K562 (cell line): ENCODE measurements around the gene RNF168. TPM values are rescaled to one million over a fixed set of nuclear protein-coding genes. Genes with fewer than 3 reads are reported as not detected.

ENCODE experiments used
- ATAC-seq: fragments of 200-7000 bp; cut with Tn5 transposase; 3 replicates; pipeline ENCODE4 v1.9.1; 2020; ENCODE audit warnings: moderate library complexity
- BruUV-seq: library from RNA; stranded (reverse); fragments of 400-500 nt; replicated peaks from 2 replicates; lab custom pipeline; 2021; lab: Mats Ljungman, UMichigan
- CTCF ChIA-PET: fragments of 300-600 bp; formaldehyde crosslinking; extraction: SDS; loops from one replicate; lab custom pipeline; 2021; ENCODE audit warnings: low intra/inter-chr PET ratio; lab: Yijun Ruan, JAX
- POLR2A ChIA-PET: fragments of 300-600, 350-650 bp; sonication (Branson Sonifier 250); formaldehyde crosslinking; extraction: SDS; loops from one replicate; lab custom pipeline; 2021; ENCODE audit warnings: antibody characterized with exemption, inconsistent platforms; lab: Yijun Ruan, JAX
- DNase-seq, 4 experiments: peaks; one replicate each; pipeline versions ENCODE4 v3.0.0 to v3.0.0-alpha.2; 2011 to 2018; ENCODE audit warnings: low spot score in 3 of 4, mixed read lengths in 3 of 4; ENCODE audit errors: extremely low read depth in 1 of 4
- FAIRE-seq: peaks from 2 replicates; lab custom pipeline; 2011; peaks lifted over from hg19 to GRCh38; lab: Jason Lieb, UNC
- H2AFZ ChIP-seq: 2 replicates; pipeline ENCODE4 v1.6.0; 2011; ENCODE audit warnings: low read depth, low read length, control low read depth, inconsistent platforms
- H3K27ac ChIP-seq: fragments of 200-600 bp; 3 replicates; pipeline ENCODE4 v1.8.0; 2011; ENCODE audit warnings: low read depth, mild to moderate bottlenecking, control low read depth, inconsistent platforms, low read length, moderate library complexity, mixed read lengths; ENCODE audit errors: extremely low read depth
- H3K27me3 ChIP-seq, 2 experiments: fragments of 300-600 bp in 1 of 2; 2 replicates in 1 of 2; 3 replicates in 1 of 2; pipeline versions ENCODE4 v1.6.0 to v1.8.0; 2011; ENCODE audit warnings: inconsistent platforms in 2 of 2, low read length in 2 of 2, mild to moderate bottlenecking in 1 of 2, mixed read lengths in 1 of 2, moderate library complexity in 1 of 2; ENCODE audit not compliant: control insufficient read depth in 2 of 2, insufficient read depth in 2 of 2
- H3K36me3 ChIP-seq: fragments of 300-600 bp; 3 replicates; pipeline ENCODE4 v1.8.0; 2011; ENCODE audit warnings: mild to moderate bottlenecking, low read length, inconsistent platforms; ENCODE audit not compliant: control insufficient read depth, insufficient read depth
- H3K4me1 ChIP-seq, 2 experiments: fragments of 200-600 bp in 1 of 2; replicated peaks in 1 of 2; 2 replicates in 1 of 2; 3 replicates in 1 of 2; pipeline versions ENCODE4 v1.5.1 to v1.8.0; 2011; ENCODE audit warnings: inconsistent platforms in 2 of 2, low read length in 2 of 2, mild to moderate bottlenecking in 1 of 2, mixed read lengths in 1 of 2, moderate library complexity in 1 of 2; ENCODE audit not compliant: control insufficient read depth in 2 of 2, insufficient read depth in 2 of 2
- H3K4me2 ChIP-seq: 2 replicates; pipeline ENCODE4 v1.6.1; 2011; ENCODE audit warnings: low read length, control low read depth, inconsistent platforms, mixed read lengths; ENCODE audit not compliant: insufficient read depth
- H3K4me3 ChIP-seq: fragments of 200-600 bp; sonication (generic), shearing (Covaris generic); 2 replicates; pipeline ENCODE4 v1.5.1; 2016; ENCODE audit warnings: control low read depth, inconsistent platforms
- H3K79me2 ChIP-seq: fragments of 200-600 bp; 3 replicates; pipeline ENCODE4 v1.8.0; 2011; ENCODE audit warnings: low read length, inconsistent platforms; ENCODE audit not compliant: control insufficient read depth, insufficient read depth
- H3K9ac ChIP-seq, 2 experiments: 2 replicates each; pipeline versions ENCODE4 v1.6.0 to v1.6.1; 2011; ENCODE audit warnings: low read depth in 2 of 2, low read length in 2 of 2, control low read depth in 1 of 2, inconsistent platforms in 1 of 2, mild to moderate bottlenecking in 1 of 2, mixed read lengths in 1 of 2; ENCODE audit not compliant: insufficient read depth in 1 of 2
- H3K9me1 ChIP-seq: one replicate; pipeline ENCODE4 v1.6.0; 2011; ENCODE audit warnings: inconsistent platforms, mild to moderate bottlenecking, low read length, moderate library complexity; ENCODE audit not compliant: control insufficient read depth, insufficient read depth
- H3K9me3 ChIP-seq: replicated peaks from 2 replicates; pipeline ENCODE4 v1.5.1; 2011; ENCODE audit warnings: low read depth, low read length, inconsistent platforms; ENCODE audit not compliant: control insufficient read depth, insufficient read depth
- H4K20me1 ChIP-seq: replicated peaks from 2 replicates; pipeline ENCODE4 v1.6.1; 2011; ENCODE audit warnings: low read length, inconsistent platforms, mixed read lengths; ENCODE audit not compliant: control insufficient read depth, insufficient read depth
- BRCA1 ChIP-seq, 2 experiments: fragments of 450-650 bp in 1 of 2; sonication (generic) in 1 of 2; formaldehyde crosslinking in 1 of 2; IDR thresholded peaks; 2 replicates each; pipeline versions ENCODE4 v1.5.0 to v1.6.1; 2017 to 2020; ENCODE audit warnings: mild to moderate bottlenecking in 1 of 2, missing genetic modification reagents in 1 of 2
- ELF2 ChIP-seq: fragments of 250-450 bp; sonication (Bioruptor Pico); IDR thresholded peaks from 2 replicates; pipeline ENCODE4 v1.5.0; 2021; ENCODE audit warnings: mild to moderate bottlenecking
- ERF ChIP-seq: fragments of 450-650 bp; formaldehyde crosslinking; IDR thresholded peaks from 2 replicates; pipeline ENCODE4 v1.4.0; 2020; ENCODE audit warnings: mild to moderate bottlenecking, mixed read lengths
- FOSL1 ChIP-seq: fragments of 200-800 bp; sonication (Bioruptor generic); conservative IDR thresholded peaks from 2 replicates; pipeline ENCODE4 v1.6.1; 2016; ENCODE audit warnings: missing genetic modification characterization, missing compliant biosample characterization
- FOXK1 ChIP-seq: sonication (generic); formaldehyde crosslinking; IDR thresholded peaks from 2 replicates; pipeline ENCODE4 v1.8.0; 2022; ENCODE audit warnings: missing genetic modification reagents, mild to moderate bottlenecking, borderline replicate concordance
- GATAD2A ChIP-seq: fragments of 450-650 bp; IDR thresholded peaks from 2 replicates; pipeline ENCODE4 v1.6.1; 2017
- HMGN3 ChIP-seq: IDR thresholded peaks from 2 replicates; pipeline ENCODE4 v1.6.1; 2011; ENCODE audit warnings: borderline replicate concordance, low read depth, mild to moderate bottlenecking, mixed read lengths, low read length; ENCODE audit not compliant: insufficient read length; ENCODE audit errors: extremely low read depth
- KLF13 ChIP-seq: fragments of 450-650 bp; IDR thresholded peaks from 2 replicates; pipeline ENCODE4 v1.6.1; 2016; ENCODE audit warnings: missing genetic modification characterization, low read depth, mild to moderate bottlenecking, missing compliant biosample characterization, moderate library complexity, borderline replicate concordance
- MAFF ChIP-seq: IDR thresholded peaks from 2 replicates; pipeline ENCODE4 v1.6.1; 2012; ENCODE audit warnings: low read length, improper control_type of control experiment
- MBD2 ChIP-seq: sonication (generic); IDR thresholded peaks from 2 replicates; pipeline ENCODE4 v1.6.1; 2016; ENCODE audit warnings: low read depth, borderline replicate concordance
- NR2C1 ChIP-seq, 2 experiments: fragments of 450-650 bp; IDR thresholded peaks; 2 replicates each; pipeline ENCODE4 v1.6.1; 2017; ENCODE audit warnings: mild to moderate bottlenecking in 2 of 2, antibody characterized with exemption in 1 of 2, inconsistent platforms in 1 of 2, missing compliant biosample characterization in 1 of 2, missing genetic modification characterization in 1 of 2
- PRMT5 ChIP-seq: sonication (generic); formaldehyde crosslinking; IDR thresholded peaks from 2 replicates; pipeline ENCODE4 v1.5.0; 2020; ENCODE audit warnings: missing genetic modification reagents
- RBBP5 ChIP-seq: fragments of 200-600 bp; sonication (generic); IDR thresholded peaks from 2 replicates; pipeline ENCODE4 v1.6.1; 2012; ENCODE audit warnings: borderline replicate concordance, mild to moderate bottlenecking, low read length, control low read depth, inconsistent platforms; ENCODE audit not compliant: insufficient read depth, poor library complexity, severe bottlenecking
- SRSF7 ChIP-seq: fragments of 200-400 bp; formaldehyde crosslinking; optimal IDR thresholded peaks from 2 replicates; pipeline ENCODE3; 2017; ENCODE audit warnings: mild to moderate bottlenecking, low read depth, low read length
- SRSF9 ChIP-seq: fragments of 200-400 bp; formaldehyde crosslinking; IDR thresholded peaks from 2 replicates; pipeline ENCODE4 v1.6.1; 2017; ENCODE audit warnings: low read depth, low read length, borderline replicate concordance
- TSC22D4 ChIP-seq: fragments of 450-650 bp; IDR thresholded peaks from 2 replicates; pipeline ENCODE4 v1.6.1; 2016; ENCODE audit warnings: missing genetic modification characterization, missing biosample characterization, control low read depth
- ZBTB7A ChIP-seq: IDR thresholded peaks from 2 replicates; pipeline ENCODE4 v1.6.1; 2011; ENCODE audit warnings: low read depth, mild to moderate bottlenecking, low read length, moderate library complexity, borderline replicate concordance; ENCODE audit not compliant: control insufficient read depth
- ZNF431 ChIP-seq: sonication (generic); formaldehyde crosslinking; IDR thresholded peaks from 2 replicates; pipeline ENCODE4 v1.8.0; 2022; ENCODE audit warnings: mild to moderate bottlenecking, missing genetic modification reagents
- ZNF449 ChIP-seq: fragments of 250-450 bp; sonication (Bioruptor Pico); IDR thresholded peaks from 2 replicates; pipeline ENCODE4 v1.8.0; 2022; ENCODE audit warnings: moderate library complexity, mild to moderate bottlenecking, inconsistent platforms
- ZNF589 ChIP-seq: fragments of 200-800 bp; sonication (Bioruptor generic); IDR thresholded peaks from 2 replicates; pipeline ENCODE4 v1.6.1; 2016; ENCODE audit warnings: low read depth, missing genetic modification characterization, missing compliant biosample characterization
- ZNF695 ChIP-seq: fragments of 450-650 bp; formaldehyde crosslinking; IDR thresholded peaks from 2 replicates; pipeline ENCODE4 v1.4.0; 2020; ENCODE audit warnings: mild to moderate bottlenecking, moderate library complexity
- WGBS: fragments of 100-300 bp; shearing (Covaris generic); methylation state at CpG from one replicate; pipeline ENCODE4 v1.1.6; 2016; ENCODE audit warnings: low coverage, mixed read lengths; ENCODE audit not compliant: insufficient coverage; ENCODE audit errors: missing lambda C conversion rate; 5-methylcytosine and 5-hydroxymethylcytosine counted together
- in situ Hi-C: fragments of 300-500 bp; cut with MboI; formaldehyde crosslinking; loops from 4 replicates; pipeline ENCODE4 v1.15.0; 2018; ENCODE audit warnings: inconsistent platforms, mixed read lengths
- intact Hi-C: fragments of 100-400 bp; cut with micrococcal nuclease; formaldehyde crosslinking; loops from 2 replicates; pipeline ENCODE4 v1.14.2; 2022
- polyA plus RNA-seq, 8 experiments: library from polyadenylated mRNA; depleted of rRNA in 4 of 8; stranded (reverse) in 5 of 8; unstranded in 3 of 8; fragments of >200 nt; fragmentation: Nextera tagmentation in 2 of 8; fragmentation: Illumina TruSeq in 1 of 8; extraction: Ambion mirVana in 2 of 8; extraction: Trizol in 1 of 8; gene quantifications; 2 replicates each; pipeline versions ENCODE4 v1.2.1 to v1.2.3, GENCODE V29; 2011 to 2014; ENCODE audit warnings: inconsistent platforms in 1 of 8, missing spikeins in 1 of 8
- total RNA-seq, 7 experiments: library from RNA; depleted of rRNA in 6 of 7; stranded (reverse); fragments of >200 nt in 6 of 7; fragmentation: Illumina TruSeq in 2 of 7; extraction: Trizol in 2 of 7; gene quantifications; 2 replicates each; pipeline versions ENCODE4 v1.2.1 to v1.2.3, GENCODE V29; 2011 to 2021; ENCODE audit warnings: low replicate concordance in 1 of 7

Gene RNF168
- total and polyA plus RNA-seq, 9 of the 15 experiments (the other 6 are each of a cell fraction or from before 2014, with no cell fraction given), result 6.0 to 32.1 (median 16.6) TPM

DNA sequence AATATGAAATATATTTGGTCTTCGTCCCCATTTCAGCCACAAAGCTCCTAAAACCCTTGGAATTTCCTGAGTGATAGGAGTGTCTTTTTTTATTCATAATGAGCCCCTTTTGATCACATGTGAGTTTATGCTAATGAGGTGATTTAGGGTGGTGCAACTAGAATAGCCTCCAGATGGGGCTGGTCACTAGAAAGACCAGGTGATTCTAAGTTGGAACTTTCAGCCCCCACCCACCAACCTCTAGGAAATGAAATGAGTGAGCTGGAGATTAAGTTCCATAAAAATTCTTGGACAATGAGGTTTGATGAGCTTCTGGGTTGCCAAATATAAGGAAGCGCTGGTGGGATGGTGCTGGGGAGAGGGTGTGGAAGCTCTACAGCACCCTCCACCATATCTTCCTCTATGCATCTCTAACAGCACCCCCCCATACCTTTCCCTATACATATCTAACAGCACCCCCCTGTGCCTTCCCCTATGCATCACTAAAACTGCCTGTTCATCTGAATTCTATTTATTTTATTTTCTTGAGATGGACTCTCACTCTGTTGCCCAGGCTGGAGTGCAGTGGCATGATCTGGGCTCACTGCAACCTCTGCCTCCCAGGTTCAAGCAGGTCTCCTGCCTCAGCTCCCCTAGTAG, 13.7 kb upstream of the RNF168 start:
- Histone ChIP-seq H3K27ac (peak overlapping the region; percentile 61; the same call in 1 of the 3 replicates), H2AFZ (peak overlapping the region; percentile 43; the same call in 1 of the 2 replicates), H4K20me1 (no peaks in the 10 kb centered on the region), H3K9me3 (no peaks in the 10 kb centered on the region), H3K36me3 (no peaks in the 10 kb centered on the region), H3K27me3 (no peaks in the 10 kb centered on the region), H3K4me3 (no peak overlapping the region), H3K4me2 (peak overlapping the region; percentile 21; the same call in 1 of the 2 replicates), H3K9ac (no peak overlapping the region), H3K9me1 (no peaks in the 10 kb centered on the region), H3K4me1 (peaks cover 19 to 54% of the 10 kb centered on the region in 2 experiments), H3K79me2 (no peaks in the 10 kb centered on the region)
- ATAC-seq, result peak; percentile 79
- POLR2A ChIA-PET, result interaction anchor here (0.7 to 0.9 kb wide), 3 partner anchors 15 to 437 kb away, joined by 3 to 4 read pairs (median 3); no protein-coding TSS in a partner anchor
- in situ Hi-C loops (loop anchor here (5.0 to 25.0 kb wide), 3 partner anchors 495 to 805 kb away; partner anchors contain the start of gene MUC20), intact Hi-C loops (loop anchor here (5.0 to 10.0 kb wide), 2 partner anchors 180 to 432 kb away; partner anchors contain the start of genes TFRC and TM4SF19)
- DNase-seq, result peak in 3 of 4 experiments; percentile 19 to 64 (median 46)
- FAIRE-seq, result peak; percentile 35
- 60% methylated on average over 2 of the region's 2 CpGs for WGBS
- no TSS peak for BruUV-seq
- CTCF ChIA-PET, result interaction anchor here (0.8 to 1.1 kb wide), 3 partner anchors 31 to 444 kb away, joined by 3 to 8 read pairs (median 4); no protein-coding TSS in a partner anchor
- TF ChIP-seq RBBP5, result no peak
- no peak for TF ChIP-seq ERF (CRISPR knock-in tag)
- no peak for TF ChIP-seq MAFF
- no peak for TF ChIP-seq BRCA1 (IDR thresholded peaks at IDR 0.05)
- TF ChIP-seq BRCA1 (CRISPR knock-in tag; IDR thresholded peaks at IDR 0.05), result no peak
- TF ChIP-seq ZNF431 (CRISPR knock-in tag), result no peak
- no peak for TF ChIP-seq TSC22D4 (tag)
- no peak for TF ChIP-seq FOSL1 (tag)
- TF ChIP-seq ZNF589, result no peak
- no peak for TF ChIP-seq NR2C1 (IDR thresholded peaks at IDR 0.05)
- TF ChIP-seq NR2C1 (tag; IDR thresholded peaks at IDR 0.05), result no peak
- TF ChIP-seq ELF2, result no peak
- no peak for TF ChIP-seq GATAD2A
- no peak for TF ChIP-seq PRMT5 (CRISPR knock-in tag)
- TF ChIP-seq KLF13 (tag), result no peak
- no peak for TF ChIP-seq ZNF449 (CRISPR knock-in tag)
- TF ChIP-seq SRSF9, result no peak
- no peak for TF ChIP-seq MBD2
- TF ChIP-seq ZNF695 (CRISPR knock-in tag), result no peak
- no peak for TF ChIP-seq FOXK1
- TF ChIP-seq SRSF7, result no peak
- no peak for TF ChIP-seq HMGN3
- TF ChIP-seq ZBTB7A, result no peak
